Caco-2 (cell line): Measurements from ENCODE around the gene ZNF786. TPM values are rescaled to one million over a fixed set of nuclear protein-coding genes. Genes with fewer than 3 reads are reported as not detected.

ENCODE experiments used
- BruUV-seq: library from RNA; stranded (reverse); fragments of 400-500 nt; replicated peaks from 2 replicates; lab custom pipeline; 2021; lab: Mats Ljungman, UMichigan
- CTCF ChIA-PET: fragments of 300-600 bp; sonication (Branson Sonifier 250); formaldehyde crosslinking; loops from one replicate; lab custom pipeline; 2022; ENCODE audit warnings: antibody characterized with exemption; lab: Charles Lee
- POLR2A ChIA-PET: fragments of 300-600 bp; sonication (Branson Sonifier 250); formaldehyde crosslinking; loops from one replicate; lab custom pipeline; 2022; ENCODE audit warnings: antibody characterized with exemption; lab: Charles Lee
- DNase-seq, 2 experiments: peaks; one replicate each; pipeline versions ENCODE4 v3.0.0 to v3.0.0-alpha.2; 2020 to 2022
- H3K27me3 ChIP-seq: replicated peaks from 2 replicates; pipeline ENCODE4 v1.6.0; 2011; ENCODE audit warnings: low read length; ENCODE audit not compliant: control insufficient read depth, insufficient read depth
- H3K36me3 ChIP-seq: 2 replicates; pipeline ENCODE4 v1.5.1; 2011; ENCODE audit warnings: low read length; ENCODE audit not compliant: control insufficient read depth, insufficient read depth
- H3K4me1 ChIP-seq: fragments of 250-450 bp; sonication (Bioruptor Pico); 2 replicates; pipeline ENCODE4 v1.5.1; 2020; ENCODE audit warnings: mild to moderate bottlenecking
- H3K4me3 ChIP-seq: 2 replicates; pipeline ENCODE4 v1.5.1; 2011; ENCODE audit warnings: low read depth, mild to moderate bottlenecking, control low read depth, low read length
- H3K9me3 ChIP-seq: fragments of 250-450 bp; sonication (Bioruptor Pico); 2 replicates; pipeline ENCODE4 v1.5.1; 2020; ENCODE audit warnings: mild to moderate bottlenecking, moderate library complexity
- H3K27ac Mint-ChIP-seq: one replicate; pipeline ENCODE4 v1.8.0; 2022; ENCODE audit warnings: mixed read lengths; ENCODE audit not compliant: unreplicated experiment
- H3K27me3 Mint-ChIP-seq: one replicate; pipeline ENCODE4 v1.8.0; 2022; ENCODE audit warnings: mixed read lengths; ENCODE audit not compliant: insufficient read depth, unreplicated experiment
- H3K36me3 Mint-ChIP-seq: one replicate; pipeline ENCODE4 v1.8.0; 2022; ENCODE audit warnings: mild to moderate bottlenecking, mixed read lengths; ENCODE audit not compliant: insufficient read depth, unreplicated experiment
- H3K4me1 Mint-ChIP-seq: one replicate; pipeline ENCODE4 v1.8.0; 2022; ENCODE audit warnings: low read depth, mixed read lengths; ENCODE audit not compliant: unreplicated experiment
- H3K4me3 Mint-ChIP-seq: one replicate; pipeline ENCODE4 v1.8.0; 2022; ENCODE audit warnings: mild to moderate bottlenecking, moderate library complexity, mixed read lengths; ENCODE audit not compliant: unreplicated experiment
- H3K9me3 Mint-ChIP-seq: one replicate; pipeline ENCODE4 v1.8.0; 2022; ENCODE audit warnings: mixed read lengths; ENCODE audit not compliant: unreplicated experiment
- intact Hi-C: fragments of 100-400 bp; cut with micrococcal nuclease; formaldehyde crosslinking; loops from one replicate; pipeline ENCODE4 v1.10.0; 2022; ENCODE audit not compliant: unreplicated experiment
- total RNA-seq: library from RNA; stranded (reverse); gene quantifications from 2 replicates; pipeline ENCODE4 v1.2.3, GENCODE V29; 2022
- TF ChIP-seq, protein P1 (sequence below), 2 experiments: fragments of 200-600 bp in 1 of 2; IDR thresholded peaks; 1 replicate in 1 of 2; 2 replicates in 1 of 2; pipeline versions ENCODE4 v1.5.1 to v1.8.0; 2011 to 2022; ENCODE audit warnings: antibody characterized with exemption in 1 of 2, control low read depth in 1 of 2, inconsistent platforms in 1 of 2, low read depth in 1 of 2, low read length in 1 of 2, mild to moderate bottlenecking in 1 of 2, moderate library complexity in 1 of 2; ENCODE audit not compliant: insufficient read depth in 1 of 2, severe bottlenecking in 1 of 2, unreplicated experiment in 1 of 2

Gene ZNF786
- total RNA-seq, 1 experiment from 2014 or later: 9.4 TPM

DNA sequence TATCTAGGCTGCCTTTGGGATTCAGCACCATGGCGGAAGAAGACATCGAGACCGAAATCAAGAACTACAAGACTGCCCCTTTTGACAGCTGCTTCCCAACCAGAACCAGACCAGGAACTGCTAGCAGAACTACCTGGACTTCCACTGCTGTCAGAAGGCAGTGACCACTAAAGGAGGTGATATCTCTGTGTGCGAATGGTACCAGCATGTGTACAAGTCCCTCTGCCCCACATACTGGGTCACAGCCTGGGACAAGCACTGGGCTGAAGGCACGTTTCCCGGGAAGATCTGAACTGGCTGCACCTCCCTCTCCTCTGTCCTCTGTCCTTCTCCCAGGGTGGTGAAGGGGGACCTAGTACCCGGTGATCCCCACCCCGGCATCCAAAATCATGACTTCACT lies 36.6 kb downstream of the ZNF786 start:
- Mint-ChIP-seq H3K27ac (no peak overlapping the region), H3K4me1 (no peaks in the 10 kb centered on the region), H3K9me3 (no peaks in the 10 kb centered on the region), H3K27me3 (no peaks in the 10 kb centered on the region), H3K4me3 (no peak overlapping the region), H3K36me3 (no peaks in the 10 kb centered on the region)
- Histone ChIP-seq H3K36me3 (no peaks in the 10 kb centered on the region), H3K4me3 (no peak overlapping the region), H3K27me3 (no peaks in the 10 kb centered on the region), H3K4me1 (no peaks in the 10 kb centered on the region), H3K9me3 (no peaks in the 10 kb centered on the region)
- POLR2A ChIA-PET: no interaction called here
- no TSS peak for BruUV-seq
- intact Hi-C loops: no loop called here
- CTCF ChIA-PET: no interaction called here
- TF ChIP-seq, protein P1, sequence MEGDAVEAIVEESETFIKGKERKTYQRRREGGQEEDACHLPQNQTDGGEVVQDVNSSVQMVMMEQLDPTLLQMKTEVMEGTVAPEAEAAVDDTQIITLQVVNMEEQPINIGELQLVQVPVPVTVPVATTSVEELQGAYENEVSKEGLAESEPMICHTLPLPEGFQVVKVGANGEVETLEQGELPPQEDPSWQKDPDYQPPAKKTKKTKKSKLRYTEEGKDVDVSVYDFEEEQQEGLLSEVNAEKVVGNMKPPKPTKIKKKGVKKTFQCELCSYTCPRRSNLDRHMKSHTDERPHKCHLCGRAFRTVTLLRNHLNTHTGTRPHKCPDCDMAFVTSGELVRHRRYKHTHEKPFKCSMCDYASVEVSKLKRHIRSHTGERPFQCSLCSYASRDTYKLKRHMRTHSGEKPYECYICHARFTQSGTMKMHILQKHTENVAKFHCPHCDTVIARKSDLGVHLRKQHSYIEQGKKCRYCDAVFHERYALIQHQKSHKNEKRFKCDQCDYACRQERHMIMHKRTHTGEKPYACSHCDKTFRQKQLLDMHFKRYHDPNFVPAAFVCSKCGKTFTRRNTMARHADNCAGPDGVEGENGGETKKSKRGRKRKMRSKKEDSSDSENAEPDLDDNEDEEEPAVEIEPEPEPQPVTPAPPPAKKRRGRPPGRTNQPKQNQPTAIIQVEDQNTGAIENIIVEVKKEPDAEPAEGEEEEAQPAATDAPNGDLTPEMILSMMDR (IDR thresholded peaks at IDR 0.05; ENCODE audit: insufficient read depth in 1 of 2, low read depth in 1 of 2, low read length in 1 of 2, severe bottlenecking in 1 of 2, unreplicated experiment in 1 of 2): no peak
- no peak for DNase-seq

DNA sequence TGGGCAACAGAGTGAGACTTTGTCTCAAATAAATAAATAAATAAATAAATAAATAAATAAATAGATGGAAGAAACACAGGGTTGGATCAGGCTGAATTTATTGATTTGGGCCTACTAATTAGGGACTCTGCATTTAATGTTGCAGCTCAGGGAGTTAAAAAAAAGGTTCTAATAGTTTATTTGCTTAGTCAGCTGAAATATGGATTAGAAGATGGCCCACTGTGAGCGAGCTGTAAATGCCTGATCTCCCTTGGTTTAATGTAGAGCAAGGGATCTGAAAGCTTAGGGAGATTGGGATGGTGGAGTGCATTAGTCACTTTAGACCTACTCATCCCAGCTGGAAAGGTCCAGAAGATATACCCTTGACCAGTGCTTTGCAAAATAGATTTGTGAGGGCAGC lies 37.1 kb downstream of the ZNF786 start:
- Histone ChIP-seq H3K4me3 (no peak overlapping the region), H3K36me3 (no peaks in the 10 kb centered on the region), H3K9me3 (no peaks in the 10 kb centered on the region), H3K4me1 (no peaks in the 10 kb centered on the region), H3K27me3 (no peaks in the 10 kb centered on the region)
- TF ChIP-seq, protein P1 (IDR thresholded peaks at IDR 0.05; ENCODE audit: insufficient read depth in 1 of 2, low read depth in 1 of 2, low read length in 1 of 2, severe bottlenecking in 1 of 2, unreplicated experiment in 1 of 2): no peak
- Mint-ChIP-seq H3K27me3 (no peaks in the 10 kb centered on the region), H3K27ac (no peak overlapping the region), H3K36me3 (no peaks in the 10 kb centered on the region), H3K4me1 (no peaks in the 10 kb centered on the region), H3K9me3 (no peaks in the 10 kb centered on the region), H3K4me3 (no peak overlapping the region)
- POLR2A ChIA-PET: no interaction called here
- no TSS peak for BruUV-seq
- no peak for DNase-seq
- CTCF ChIA-PET: no interaction called here
- intact Hi-C loops: no loop called here

DNA sequence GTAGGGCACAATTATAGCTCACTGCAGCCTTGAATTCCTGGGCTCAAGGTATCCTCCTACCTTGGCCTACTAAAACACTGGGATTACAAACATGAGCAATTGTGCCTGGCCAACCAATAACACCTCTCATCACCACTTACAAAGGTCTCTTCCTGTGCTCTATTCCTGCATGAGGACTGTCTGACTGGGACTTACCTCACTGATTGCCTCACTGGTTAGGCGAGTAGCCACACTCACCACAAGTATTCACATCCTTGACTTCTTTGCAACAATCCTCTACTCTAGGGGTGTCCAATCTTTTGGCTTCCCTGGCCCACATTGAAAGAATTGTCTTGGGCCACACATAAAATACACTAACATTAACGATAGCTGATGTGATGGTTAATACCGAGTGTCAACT lies 39.6 kb downstream of the ZNF786 start:
- Mint-ChIP-seq H3K4me3 (no peak overlapping the region), H3K4me1 (no peaks in the 10 kb centered on the region), H3K27me3 (no peaks in the 10 kb centered on the region), H3K9me3 (no peaks in the 10 kb centered on the region), H3K36me3 (no peaks in the 10 kb centered on the region), H3K27ac (no peak overlapping the region)
- TF ChIP-seq, protein P1 (IDR thresholded peaks at IDR 0.05; ENCODE audit: insufficient read depth in 1 of 2, low read depth in 1 of 2, low read length in 1 of 2, severe bottlenecking in 1 of 2, unreplicated experiment in 1 of 2): no peak
- Histone ChIP-seq H3K27me3 (no peaks in the 10 kb centered on the region), H3K4me1 (no peaks in the 10 kb centered on the region), H3K9me3 (no peaks in the 10 kb centered on the region), H3K4me3 (no peak overlapping the region), H3K36me3 (no peaks in the 10 kb centered on the region)
- ChIA-PET CTCF (interaction anchor here (1.3 kb wide), 1 partner anchor 15 kb away, joined by 5 read pairs; no protein-coding TSS in a partner anchor), POLR2A (no interaction called here)
- no peak for DNase-seq
- intact Hi-C loops: no loop called here
- no TSS peak for BruUV-seq
